Activated CD4-positive, alpha-beta T cell treated with anti-CD3 and anti-CD28 coated beads for 36 hours (primary cell): Measurements from ENCODE around the gene NRROS. TPM values are rescaled to one million over a fixed set of nuclear protein-coding genes. Genes with fewer than 3 reads are reported as not detected.

Experiments used
- ATAC-seq: fragments of 200-7000 bp; cut with Tn5 transposase; one replicate; pipeline ENCODE4 v1.10.0; 2021; ENCODE audit warnings: mild to moderate bottlenecking, moderate library complexity
- CTCF ChIA-PET: fragments of 350-600 bp; sonication (Branson Sonifier 250); formaldehyde crosslinking; loops from one replicate; lab custom pipeline; 2021; ENCODE audit warnings: antibody characterized with exemption; lab: Charles Lee
- POLR2A ChIA-PET: fragments of 350-600 bp; sonication (Branson Sonifier 250); formaldehyde crosslinking; loops from one replicate; lab custom pipeline; 2021; ENCODE audit warnings: antibody characterized with exemption, inconsistent platforms; lab: Charles Lee
- DNase-seq: peaks from one replicate; pipeline ENCODE4 v3.0.0-alpha.2; 2020
- H3K27ac Mint-ChIP-seq: one replicate; pipeline ENCODE4 v1.8.0; 2021; ENCODE audit warnings: mixed read lengths
- H3K27me3 Mint-ChIP-seq: one replicate; pipeline ENCODE4 v1.8.0; 2021; ENCODE audit warnings: mixed read lengths
- H3K36me3 Mint-ChIP-seq: one replicate; pipeline ENCODE4 v1.8.0; 2021; ENCODE audit warnings: low read depth, mixed read lengths
- H3K4me1 Mint-ChIP-seq: one replicate; pipeline ENCODE4 v1.8.0; 2021; ENCODE audit warnings: mixed read lengths
- H3K4me3 Mint-ChIP-seq: one replicate; pipeline ENCODE4 v1.8.0; 2021; ENCODE audit warnings: mild to moderate bottlenecking, moderate library complexity, mixed read lengths
- H3K9me3 Mint-ChIP-seq: one replicate; pipeline ENCODE4 v1.8.0; 2021; ENCODE audit warnings: low read depth, mixed read lengths
- intact Hi-C, 2 experiments: fragments of 100-400 bp; cut with DNase I in 1 of 2; cut with micrococcal nuclease in 1 of 2; formaldehyde crosslinking; loops; one replicate each; pipeline versions ENCODE4 v1.14.2 to v1.15.1; 2022 to 2024; cut with DNase I, micrococcal nuclease
- total RNA-seq, 2 experiments: library from RNA; stranded (reverse); gene quantifications; one replicate each; pipeline ENCODE4 v1.2.3, GENCODE V29; 2021

Gene NRROS
- total RNA-seq, 2 experiments from 2014 or later, result 19.6 to 19.7 TPM

GRCh38 chr3:196645897-196646665, 6.6 kb downstream of the NRROS start:
- H3K4me1 Mint-ChIP-seq, result peaks cover 67% of the 10 kb centered on the region
- peaks cover 24% of the 10 kb centered on the region for H3K36me3 Mint-ChIP-seq
- POLR2A ChIA-PET, result interaction anchor here (1.1 kb wide), 1 partner anchor 31 kb away, joined by 3 read pairs; no protein-coding TSS in a partner anchor
- CTCF ChIA-PET, result interaction anchor here (0.6 to 1.7 kb wide), 3 partner anchors 36 to 41 kb away, joined by 3 to 8 read pairs (median 3); no protein-coding TSS in a partner anchor
- no peak for DNase-seq
- no peaks in the 10 kb centered on the region for H3K9me3 Mint-ChIP-seq
- H3K4me3 Mint-ChIP-seq, result no peak overlapping the region
- no peaks in the 10 kb centered on the region for H3K27me3 Mint-ChIP-seq
- H3K27ac Mint-ChIP-seq, result no peak overlapping the region
- no peak for ATAC-seq
- intact Hi-C loops, result no loop called here

GRCh38 chr3:196646666-196647216, 7.2 kb downstream of the NRROS start:
- H3K4me1 Mint-ChIP-seq, result peaks cover 68% of the 10 kb centered on the region
- intact Hi-C loops, result no loop called here
- H3K36me3 Mint-ChIP-seq, result peaks cover 22% of the 10 kb centered on the region

GRCh38 chr3:196650740-196651311, 11.3 kb downstream of the NRROS start:
- Mint-ChIP-seq H3K9me3 (no peaks in the 10 kb centered on the region), H3K4me1 (peaks cover 37% of the 10 kb centered on the region), H3K27me3 (no peaks in the 10 kb centered on the region), H3K4me3 (no peak overlapping the region), H3K27ac (peak overlapping the region; percentile 13), H3K36me3 (peaks cover 23% of the 10 kb centered on the region)
- intact Hi-C loops, result no loop called here
- CTCF ChIA-PET, result interaction anchor here (0.7 to 1.5 kb wide), 4 partner anchors 20 to 74 kb away, joined by 3 to 5 read pairs (median 4); no protein-coding TSS in a partner anchor
- POLR2A ChIA-PET, result no interaction called here
- no peak for DNase-seq
- peak; percentile 80 for ATAC-seq

More at GRCh38 chr3:196646666-196647216, 7.2 kb downstream of the NRROS start:
- Mint-ChIP-seq H3K27me3 (no peaks in the 10 kb centered on the region), H3K9me3 (no peaks in the 10 kb centered on the region), H3K4me3 (no peak overlapping the region), H3K27ac (no peak overlapping the region)
- ATAC-seq (no peak), DNase-seq (no peak)
- POLR2A ChIA-PET, result no interaction called here
- CTCF ChIA-PET, result interaction anchor here (1.0 kb wide), 1 partner anchor 38 kb away, joined by 4 read pairs; no protein-coding TSS in a partner anchor

GRCh38 chr3:196651819-196652218, 12.3 kb downstream of the NRROS start:
- no peak overlapping the region for H3K4me3 Mint-ChIP-seq
- POLR2A ChIA-PET, result no interaction called here
- DNase-seq, result no peak
- H3K9me3 Mint-ChIP-seq, result no peaks in the 10 kb centered on the region
- H3K4me1 Mint-ChIP-seq, result peaks cover 34% of the 10 kb centered on the region
- H3K27me3 Mint-ChIP-seq, result no peaks in the 10 kb centered on the region
- intact Hi-C loops, result no loop called here
- peaks cover 23% of the 10 kb centered on the region for H3K36me3 Mint-ChIP-seq
- CTCF ChIA-PET, result interaction anchor here (0.7 to 1.5 kb wide), 2 partner anchors 42 to 75 kb away, joined by 3 to 5 read pairs; no protein-coding TSS in a partner anchor
- ATAC-seq, result peak; percentile 23
- H3K27ac Mint-ChIP-seq, result peak overlapping the region; percentile 2

- POLR2A ChIA-PET, result no interaction called here
- H3K4me1 Mint-ChIP-seq, result peaks cover 28% of the 10 kb centered on the region
- intact Hi-C loops, result no loop called here
- no peaks in the 10 kb centered on the region for H3K27me3 Mint-ChIP-seq
- no peaks in the 10 kb centered on the region for H3K9me3 Mint-ChIP-seq
- CTCF ChIA-PET, result interaction anchor here (0.5 to 3.3 kb wide), 5 partner anchors 9 to 300 kb away, joined by 3 to 14 read pairs (median 3); no protein-coding TSS in a partner anchor
- H3K27ac Mint-ChIP-seq, result peak overlapping the region; percentile 28
- H3K4me3 Mint-ChIP-seq, result no peak overlapping the region
- no peak for ATAC-seq
- no peak for DNase-seq
- peaks cover 25% of the 10 kb centered on the region for H3K36me3 Mint-ChIP-seq
Observed at GRCh38 chr3:196652961-196653795, 13.7 kb downstream of the NRROS start.

GRCh38 chr3:196654006-196654734, 14.7 kb downstream of the NRROS start:
- no peak for DNase-seq
- Mint-ChIP-seq H3K27ac (peak overlapping the region; percentile 28), H3K4me1 (peaks cover 23% of the 10 kb centered on the region), H3K36me3 (peaks cover 29% of the 10 kb centered on the region), H3K9me3 (no peaks in the 10 kb centered on the region), H3K27me3 (no peaks in the 10 kb centered on the region), H3K4me3 (no peak overlapping the region)
- ChIA-PET POLR2A (no interaction called here), CTCF (interaction anchor here (0.5 to 3.3 kb wide), 4 partner anchors 10 to 299 kb away, joined by 3 to 14 read pairs (median 3); no protein-coding TSS in a partner anchor)
- intact Hi-C loops, result no loop called here
- ATAC-seq, result no peak

- Mint-ChIP-seq H3K4me3 (no peak overlapping the region), H3K9me3 (no peaks in the 10 kb centered on the region), H3K27ac (no peak overlapping the region), H3K4me1 (peaks cover 23% of the 10 kb centered on the region), H3K36me3 (peaks cover 31% of the 10 kb centered on the region), H3K27me3 (no peaks in the 10 kb centered on the region)
- DNase-seq (no peak), ATAC-seq (no peak)
- POLR2A ChIA-PET, result no interaction called here
- intact Hi-C loops, result no loop called here
- CTCF ChIA-PET, result interaction anchor here (3.3 kb wide), 1 partner anchor 45 kb away, joined by 14 read pairs; no protein-coding TSS in a partner anchor
Observed at GRCh38 chr3:196654735-196655090, 15.2 kb downstream of the NRROS start.

- DNase-seq, result no peak
- no peak for ATAC-seq
- intact Hi-C loops, result no loop called here
- Mint-ChIP-seq H3K4me1 (peaks cover 18% of the 10 kb centered on the region), H3K36me3 (peaks cover 33% of the 10 kb centered on the region), H3K4me3 (no peak overlapping the region), H3K9me3 (no peaks in the 10 kb centered on the region), H3K27ac (no peak overlapping the region), H3K27me3 (no peaks in the 10 kb centered on the region)
- ChIA-PET CTCF (interaction anchor here (3.3 kb wide), 1 partner anchor 46 kb away, joined by 14 read pairs; no protein-coding TSS in a partner anchor), POLR2A (no interaction called here)
Observed at GRCh38 chr3:196655496-196655895, 16.0 kb downstream of the NRROS start.

GRCh38 chr3:196656213-196656612, 16.7 kb downstream of the NRROS start:
- Mint-ChIP-seq H3K4me3 (no peak overlapping the region), H3K9me3 (no peaks in the 10 kb centered on the region), H3K4me1 (peaks cover 11% of the 10 kb centered on the region), H3K27me3 (no peaks in the 10 kb centered on the region), H3K27ac (no peak overlapping the region), H3K36me3 (peaks cover 33% of the 10 kb centered on the region)
- CTCF ChIA-PET, result no interaction called here
- ATAC-seq (no peak), DNase-seq (no peak)
- POLR2A ChIA-PET, result interaction anchor here (0.6 kb wide), 1 partner anchor 17 kb away, joined by 3 read pairs; no protein-coding TSS in a partner anchor
- intact Hi-C loops, result no loop called here

GRCh38 chr3:196659901-196660351, 20.4 kb downstream of the NRROS start:
- no peaks in the 10 kb centered on the region for H3K9me3 Mint-ChIP-seq
- no peaks in the 10 kb centered on the region for H3K27me3 Mint-ChIP-seq
- intact Hi-C loops, result no loop called here
- ATAC-seq, result no peak
- H3K27ac Mint-ChIP-seq, result no peak overlapping the region
- H3K4me1 Mint-ChIP-seq, result no peaks in the 10 kb centered on the region
- ChIA-PET CTCF (no interaction called here), POLR2A (no interaction called here)
- no peak overlapping the region for H3K4me3 Mint-ChIP-seq
- no peak for DNase-seq
- peaks cover 27% of the 10 kb centered on the region for H3K36me3 Mint-ChIP-seq
